HG03521 (cell line): ENCODE measurements around the gene ASRGL1.
"Not testable (repeated sequence)": the region's sequence is repeated elsewhere in the genome, so short reads cannot be mapped to it uniquely, and the experiment has no call there.

Experiments
- ATAC-seq: cut with Tn5 transposase; IDR thresholded peaks from one replicate; pipeline ENCODE4 v1.9.1; 2021; ENCODE audit warnings: mild to moderate bottlenecking, moderate library complexity; ENCODE audit not compliant: unreplicated experiment

Gene ASRGL1

DNA sequence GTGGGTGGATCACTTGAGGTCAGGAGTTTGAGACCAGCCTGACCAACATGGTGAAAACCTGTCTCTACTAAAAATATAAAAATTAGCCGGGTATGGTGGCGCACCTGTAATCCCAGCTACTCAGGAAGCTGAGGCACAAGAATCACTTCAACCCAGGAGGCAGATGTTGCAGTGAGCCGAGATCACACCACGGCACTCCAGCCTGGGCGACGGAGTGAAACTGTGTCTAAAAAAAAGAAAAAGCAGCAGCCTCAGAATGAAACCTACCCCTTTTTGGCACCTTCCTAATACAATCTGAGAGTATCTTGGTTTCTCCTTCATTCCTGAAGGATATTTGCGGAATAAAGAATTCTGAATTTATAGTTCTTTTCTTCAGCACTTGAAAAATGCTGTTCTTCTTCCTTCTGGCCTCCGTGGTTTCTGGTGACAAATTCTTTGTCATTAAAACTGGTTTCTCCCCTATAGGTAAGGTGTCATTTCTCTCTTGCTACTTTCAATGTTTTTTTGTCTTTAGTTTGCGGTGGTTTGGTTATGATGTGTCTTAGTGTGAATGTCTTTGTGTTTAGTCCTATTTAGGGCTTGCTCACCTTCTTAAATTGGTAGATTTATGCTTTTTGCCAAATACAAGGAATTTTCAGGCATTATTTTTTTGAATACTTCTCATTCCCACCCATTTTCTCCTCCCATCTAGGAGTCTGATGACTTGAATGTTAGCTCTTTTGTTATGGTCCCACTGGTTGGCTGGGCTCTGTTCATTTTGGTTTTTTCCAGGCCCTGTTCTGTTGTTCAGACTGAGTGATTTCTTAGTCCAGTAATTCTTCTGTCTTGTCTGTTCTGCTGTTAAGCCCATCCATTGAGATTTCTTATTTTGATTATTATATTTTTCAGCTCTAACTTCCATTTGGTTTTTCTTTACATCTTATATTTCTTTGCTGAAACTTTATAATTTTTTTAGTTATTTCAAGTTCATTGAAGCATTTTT lies 15.4 kb downstream of the ASRGL1 start:
- no peak for ATAC-seq

DNA sequence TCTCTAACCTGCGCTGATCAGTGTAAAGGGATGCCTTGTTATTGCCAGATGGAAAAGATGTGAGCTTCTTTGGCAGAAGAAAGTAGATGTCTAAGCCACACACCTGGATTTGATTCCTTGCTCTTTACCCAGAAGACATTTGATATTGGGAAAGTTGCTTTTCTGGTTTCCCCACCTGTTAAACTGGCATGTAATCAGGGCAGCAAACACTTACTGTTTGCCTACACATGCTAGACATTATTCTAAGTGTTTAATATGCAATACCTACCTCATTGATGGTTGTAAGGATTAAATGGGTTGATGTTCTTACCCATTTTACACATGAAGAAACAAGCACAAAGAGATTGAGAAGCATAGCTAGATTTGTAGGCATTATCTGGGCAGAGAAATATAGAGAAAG lies 16.6 kb downstream of the ASRGL1 start:
- ATAC-seq, result no peak

DNA sequence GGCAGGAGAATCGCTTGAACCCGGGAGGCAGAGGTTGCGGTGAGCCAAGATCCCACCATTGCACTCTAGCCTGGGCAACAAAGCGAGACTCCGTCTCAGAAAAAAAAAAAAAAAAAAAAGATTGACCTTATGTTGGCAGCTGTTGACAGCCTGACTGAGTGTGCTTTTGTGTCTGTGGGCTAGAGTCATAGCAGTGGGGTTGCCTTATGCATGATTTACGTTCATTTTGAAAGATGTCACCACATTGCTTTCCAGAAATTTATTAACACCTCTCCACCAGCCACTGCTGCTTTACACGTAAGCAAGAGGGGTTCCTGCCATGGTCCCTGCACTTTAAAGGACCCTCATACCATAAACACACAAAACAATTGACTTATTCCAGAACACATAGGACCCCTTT lies 21.0 kb downstream of the ASRGL1 start:
- ATAC-seq, result no peak

DNA sequence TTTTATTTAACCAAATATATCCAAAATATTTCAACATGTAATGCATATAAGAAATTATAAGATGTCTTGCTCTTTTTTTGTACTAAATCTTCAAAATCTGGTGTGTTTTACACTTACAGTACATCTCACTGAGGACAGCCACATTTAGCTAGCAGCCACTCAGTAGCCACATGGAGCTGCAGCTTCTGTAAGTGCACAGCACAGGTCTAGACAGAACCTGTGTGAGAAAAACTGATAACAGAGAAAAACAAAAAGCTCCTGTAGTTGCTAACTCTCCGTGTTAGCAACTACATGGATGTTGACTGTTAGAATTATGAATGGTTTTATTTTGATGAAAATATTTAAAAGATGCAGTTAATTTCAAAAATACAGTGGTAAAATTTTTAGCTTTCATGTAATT lies 22.2 kb downstream of the ASRGL1 start:
- ATAC-seq, result no peak

DNA sequence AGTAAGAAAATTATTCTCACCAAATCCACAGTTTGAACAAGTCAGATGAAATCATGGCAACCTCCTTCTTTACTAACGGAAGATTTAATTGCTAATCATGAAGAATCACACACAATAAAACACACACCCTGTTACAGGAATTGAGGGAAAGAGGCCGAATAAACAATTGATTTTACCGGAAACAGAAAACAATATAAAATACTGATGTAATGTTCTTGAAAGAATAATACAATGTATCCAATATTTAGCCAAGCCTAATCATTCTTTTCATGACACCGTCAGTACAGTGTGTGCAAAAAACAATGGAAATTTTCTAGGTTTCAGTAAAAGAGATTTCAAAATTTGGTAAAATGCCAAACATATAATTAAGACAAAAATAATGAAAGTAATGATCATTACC lies 23.4 kb downstream of the ASRGL1 start:
- ATAC-seq, result no peak

DNA sequence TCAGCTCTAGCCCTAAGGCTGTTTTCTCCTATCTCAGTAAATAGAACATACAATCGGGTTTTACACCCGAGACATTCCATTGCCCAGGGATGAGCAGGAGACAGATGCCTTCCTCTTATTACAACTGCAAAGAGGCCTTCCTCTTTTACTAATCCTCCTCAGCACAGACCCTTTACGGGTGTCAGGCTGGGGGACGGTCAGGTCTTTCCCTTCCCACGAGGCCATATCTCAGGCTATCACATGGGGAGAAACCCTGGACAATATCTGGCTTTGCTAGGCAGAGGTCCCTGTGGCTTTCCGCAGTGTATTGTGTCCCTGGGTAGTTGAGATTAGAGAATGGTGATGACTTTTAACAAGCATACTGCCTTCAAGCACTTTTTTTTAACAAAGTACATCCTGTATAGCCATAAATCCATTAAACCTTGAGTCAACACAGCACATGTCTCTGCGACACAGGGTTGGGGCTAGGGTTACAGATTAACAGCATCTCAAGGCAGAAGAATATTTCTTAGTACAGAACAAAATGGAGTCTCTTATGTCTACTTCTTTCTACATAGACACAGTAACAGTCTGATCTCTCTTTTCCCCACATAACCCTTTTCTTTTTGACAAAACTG lies 31.7 kb downstream of the ASRGL1 start:
- ATAC-seq, result not testable (repeated sequence)

DNA sequence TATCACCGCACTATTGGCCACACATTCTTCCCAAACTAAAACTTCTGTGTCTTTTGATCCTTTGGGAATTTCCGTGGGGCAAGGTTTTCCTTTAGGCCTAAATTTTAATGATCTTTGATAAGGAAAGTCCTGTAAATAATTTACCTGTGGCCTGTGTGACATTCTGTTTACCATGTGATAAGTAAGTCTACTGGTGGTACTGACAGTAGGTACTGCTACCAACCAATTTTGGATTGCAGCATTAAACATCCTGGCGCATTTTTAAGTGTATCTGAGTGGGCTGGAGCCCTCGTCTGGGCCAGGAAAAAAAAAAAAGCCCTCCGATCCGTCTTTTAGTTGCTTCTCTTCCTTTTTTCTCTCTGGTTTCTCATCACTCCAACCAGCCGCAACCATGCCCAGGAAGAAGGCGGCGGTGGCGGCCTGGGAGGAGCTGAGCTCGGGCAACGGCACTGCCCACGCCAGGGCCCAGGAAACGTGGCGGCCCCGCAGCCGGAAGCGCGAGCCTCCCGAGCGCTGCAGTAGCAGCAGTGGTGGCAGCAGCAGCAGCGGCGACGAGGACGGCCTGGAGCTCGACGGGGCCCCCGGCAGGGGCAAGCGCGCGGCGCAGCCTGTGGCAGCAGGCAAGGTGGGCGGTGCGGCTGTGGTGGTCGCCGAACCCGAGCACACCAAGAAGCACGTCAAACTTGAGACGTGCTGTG lies 33.6 kb downstream of the ASRGL1 start:
- no peak for ATAC-seq

DNA sequence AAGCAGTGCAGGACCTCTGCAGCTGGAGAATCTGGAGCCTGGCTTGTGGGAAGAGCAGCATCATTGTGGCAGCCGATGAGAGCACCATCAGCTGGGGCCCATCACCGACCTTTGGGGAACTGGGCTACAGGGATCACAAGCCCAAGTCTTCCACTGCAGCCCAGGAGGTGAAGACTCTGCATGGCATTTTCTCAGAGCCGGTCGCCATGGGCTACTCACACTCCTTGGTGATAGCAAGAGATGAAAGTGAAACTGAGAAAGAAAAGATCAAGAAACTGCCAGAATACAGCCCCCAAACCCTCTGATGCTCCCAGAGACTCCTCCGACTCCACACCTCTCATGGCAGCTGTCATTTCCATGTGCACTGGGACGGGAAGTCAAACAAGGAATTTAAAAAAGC lies 35.6 kb downstream of the ASRGL1 start:
- no peak for ATAC-seq

DNA sequence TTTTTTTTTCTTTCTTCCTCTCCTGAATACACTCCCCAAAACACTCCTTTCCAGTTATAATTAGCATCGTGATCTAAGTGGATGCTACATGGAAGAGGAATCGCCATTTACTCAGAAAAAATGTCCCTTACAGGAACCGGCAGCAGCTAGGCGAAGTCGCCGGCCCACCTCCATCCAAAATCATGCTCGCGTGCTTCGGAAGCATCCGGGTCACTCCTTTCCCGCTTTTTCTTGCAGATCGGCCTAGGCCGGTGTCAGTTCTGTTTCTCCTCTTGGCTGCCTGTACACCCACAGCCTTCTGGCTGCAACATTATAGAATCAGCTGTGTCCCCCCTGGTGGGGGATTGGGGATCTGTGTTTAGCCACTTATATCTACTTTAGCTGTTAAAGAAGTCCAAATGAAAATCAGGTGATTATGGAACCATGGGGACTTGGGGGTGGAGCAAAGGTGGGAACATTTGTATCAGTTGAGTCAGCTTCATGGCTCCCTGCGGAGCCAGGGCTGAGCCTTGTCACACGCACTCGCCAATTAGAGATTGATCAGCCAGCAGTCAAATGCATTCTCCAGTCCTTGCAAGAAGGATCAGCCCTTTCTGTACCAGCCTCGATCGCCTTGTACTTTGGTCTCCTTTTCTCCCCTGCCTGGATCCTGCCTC lies 36.3 kb downstream of the ASRGL1 start:
- ATAC-seq, result no peak

DNA sequence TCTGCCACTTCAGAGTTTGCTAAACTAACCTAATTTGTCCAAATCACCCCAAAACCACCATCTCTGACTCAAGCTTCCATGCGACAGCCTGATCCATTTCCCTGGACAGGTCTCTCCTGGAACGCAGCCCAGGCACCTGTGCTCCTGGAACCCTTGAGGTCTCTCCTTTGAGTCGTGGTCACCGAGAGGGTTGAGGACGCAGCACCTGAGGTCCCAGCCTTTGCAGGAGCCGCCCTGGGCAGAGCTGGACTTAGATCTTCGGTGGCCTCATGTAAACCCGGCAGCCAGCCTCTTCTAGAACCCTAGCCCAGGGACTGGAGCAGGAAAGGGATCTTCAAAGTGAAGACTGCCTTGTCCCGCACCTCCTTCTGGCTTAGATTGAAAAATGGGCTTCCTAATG lies 37.6 kb downstream of the ASRGL1 start:
- no peak for ATAC-seq

DNA sequence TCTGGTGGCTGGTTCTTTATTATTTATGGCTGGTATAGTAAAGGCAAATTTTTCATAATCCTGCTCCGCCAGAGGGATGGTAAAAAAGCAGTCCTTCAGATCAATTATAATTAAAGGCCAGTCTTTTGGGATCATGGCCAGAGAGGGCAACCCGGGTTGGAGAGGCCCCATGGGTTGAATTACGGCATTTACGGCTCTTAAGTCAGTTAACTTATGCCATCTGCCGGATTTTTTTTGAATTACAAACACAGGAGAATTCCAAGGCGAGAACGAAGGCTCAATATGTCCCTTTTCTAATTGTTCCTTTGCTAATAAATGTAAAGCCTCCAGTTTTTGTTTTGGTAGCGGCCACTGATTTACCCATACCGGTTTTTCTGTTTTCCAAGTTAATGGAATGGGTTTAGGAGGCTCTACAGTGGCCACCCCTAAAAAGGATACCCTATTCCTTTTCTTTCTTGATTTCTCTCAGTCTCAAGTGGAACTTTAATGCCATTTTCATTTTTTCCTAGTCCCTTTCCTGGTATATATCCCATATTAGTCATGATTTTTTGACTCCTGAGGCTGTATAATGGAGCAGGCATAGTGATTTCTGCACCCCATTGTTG lies 41.3 kb downstream of the ASRGL1 start:
- not testable (repeated sequence) for ATAC-seq

DNA sequence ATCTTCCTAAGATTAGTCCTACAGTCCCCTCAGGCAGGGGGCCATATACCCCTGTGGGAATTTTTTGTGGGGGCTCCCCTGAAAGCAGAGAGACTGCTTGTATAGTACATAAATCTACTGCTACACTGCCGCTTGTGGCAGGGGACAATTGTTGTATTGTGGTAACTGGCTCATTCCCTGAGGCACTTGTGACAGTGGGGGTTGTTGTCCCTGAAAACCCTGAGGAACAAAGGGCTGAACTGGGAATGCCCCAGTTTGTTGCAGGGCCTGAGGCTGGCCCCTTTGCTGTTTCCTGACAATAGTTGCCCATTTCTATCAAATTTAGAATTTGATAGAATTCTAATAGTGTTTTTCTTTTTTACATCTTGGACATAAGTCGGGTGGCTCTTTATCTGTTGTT lies 42.3 kb downstream of the ASRGL1 start:
- not testable (repeated sequence) for ATAC-seq

DNA sequence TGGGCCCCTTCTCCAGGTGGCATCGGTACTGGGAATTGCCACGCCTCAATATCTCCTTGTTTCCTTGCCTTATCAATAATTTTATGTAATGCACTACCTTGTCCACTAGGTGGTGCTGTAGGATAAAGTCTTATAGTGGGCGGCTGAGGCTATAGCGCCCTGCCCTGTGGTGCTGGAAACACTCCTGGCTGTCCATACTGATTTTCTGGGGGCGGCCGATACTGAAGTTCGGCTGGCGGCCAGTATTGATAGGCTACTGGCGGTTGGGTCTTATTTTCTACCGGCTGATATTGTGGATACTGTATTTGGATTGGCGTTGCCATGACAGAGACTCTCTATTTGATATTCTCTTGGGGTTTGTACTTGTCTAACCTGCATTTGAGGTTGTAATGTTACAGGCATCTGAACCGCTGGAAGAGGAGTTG lies 43.6 kb downstream of the ASRGL1 start:
- not testable (repeated sequence) for ATAC-seq

DNA sequence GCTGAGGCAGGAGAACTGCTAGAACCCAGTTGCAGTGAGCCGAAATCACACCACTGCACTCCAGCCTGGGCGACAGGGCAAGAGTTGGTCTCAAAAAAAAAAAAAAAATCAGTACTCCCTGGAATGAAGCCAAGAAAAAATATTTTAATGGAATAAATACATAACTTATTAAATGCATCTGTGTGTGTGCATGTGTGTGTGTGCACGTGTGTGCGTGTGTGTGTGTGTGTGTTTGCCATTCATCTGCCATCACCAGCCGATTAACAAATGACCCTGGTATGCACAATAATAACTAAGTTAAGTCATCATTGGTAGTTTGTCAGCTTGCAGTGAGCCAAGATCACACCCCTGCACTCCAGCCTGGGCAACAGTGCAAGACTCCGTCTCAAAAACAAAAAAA lies 46.6 kb downstream of the ASRGL1 start:
- no peak for ATAC-seq

DNA sequence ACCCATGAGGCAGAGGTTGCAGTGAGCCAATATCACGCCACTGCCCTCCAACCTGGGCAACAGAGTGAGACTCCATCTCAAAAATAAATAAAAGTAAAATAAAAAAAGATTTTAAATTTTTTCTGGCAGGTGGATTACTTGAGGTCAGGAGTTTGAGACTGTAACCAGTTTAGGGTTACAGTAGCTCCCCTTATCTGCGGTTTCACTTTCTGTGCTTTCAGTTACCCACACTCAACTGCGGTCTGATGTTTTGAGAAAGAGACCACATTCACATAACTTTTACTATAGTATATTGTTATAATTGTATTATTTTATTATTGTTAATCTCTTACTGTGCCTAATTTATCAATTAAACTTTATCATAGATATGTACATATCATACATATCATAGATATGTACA lies 48.8 kb downstream of the ASRGL1 start:
- not testable (repeated sequence) for ATAC-seq

DNA sequence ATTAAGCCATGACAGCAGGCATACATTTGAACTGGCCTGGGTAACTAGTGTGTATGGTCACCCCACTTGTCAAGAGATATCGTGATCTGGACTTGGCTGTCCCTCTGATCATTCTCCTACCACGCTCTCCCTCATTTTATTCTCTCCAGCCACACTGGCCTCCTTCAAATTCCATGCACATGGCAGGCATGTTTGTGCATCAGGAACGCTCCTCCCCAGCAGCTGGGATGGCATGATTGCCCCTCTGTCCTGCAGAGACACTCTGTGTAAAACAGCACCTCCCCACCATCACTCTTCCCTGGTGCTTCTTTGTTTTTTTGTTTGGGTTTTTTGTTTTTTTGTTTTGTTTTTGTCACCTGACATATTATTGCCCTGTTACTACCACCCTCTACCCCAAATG lies 50.1 kb downstream of the ASRGL1 start:
- no peak for ATAC-seq

DNA sequence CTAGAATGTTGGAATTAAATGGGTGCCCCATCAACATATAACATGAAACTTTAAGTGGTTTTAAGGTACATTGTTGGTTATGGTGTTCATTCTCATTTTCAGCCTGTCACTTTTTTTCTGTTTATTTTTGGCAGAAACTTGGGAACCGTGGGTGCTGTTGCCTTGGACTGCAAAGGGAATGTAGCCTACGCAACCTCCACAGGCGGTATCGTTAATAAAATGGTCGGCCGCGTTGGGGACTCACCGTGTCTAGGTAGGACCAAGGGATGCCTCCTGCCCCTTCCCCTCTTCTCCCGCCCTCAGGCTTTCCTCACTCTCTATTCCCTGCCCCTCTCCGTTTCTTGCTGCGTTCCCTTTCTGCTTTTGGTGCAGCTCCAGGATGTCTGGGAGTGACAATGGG lies 51.8 kb downstream of the ASRGL1 start:
- no peak for ATAC-seq

DNA sequence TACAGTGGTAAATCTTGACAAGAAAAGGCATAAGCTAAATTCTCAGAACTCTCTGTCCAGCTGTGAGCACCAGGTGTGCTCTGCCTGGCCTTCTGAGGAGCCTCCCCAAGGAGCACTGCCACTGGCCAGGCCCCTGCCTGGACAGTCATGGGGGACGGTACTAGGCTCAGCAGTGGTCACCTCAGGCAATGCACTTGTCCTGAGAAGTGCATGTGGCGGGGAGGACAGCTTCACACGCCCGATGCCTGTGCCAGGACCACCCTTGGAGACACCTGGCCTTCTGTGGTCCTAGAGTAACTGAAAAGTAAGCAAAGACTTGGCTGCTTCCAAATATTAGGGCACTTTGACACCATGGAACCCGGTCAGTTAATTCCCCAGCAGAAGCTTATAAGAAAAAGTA lies 53.0 kb downstream of the ASRGL1 start:
- no peak for ATAC-seq

DNA sequence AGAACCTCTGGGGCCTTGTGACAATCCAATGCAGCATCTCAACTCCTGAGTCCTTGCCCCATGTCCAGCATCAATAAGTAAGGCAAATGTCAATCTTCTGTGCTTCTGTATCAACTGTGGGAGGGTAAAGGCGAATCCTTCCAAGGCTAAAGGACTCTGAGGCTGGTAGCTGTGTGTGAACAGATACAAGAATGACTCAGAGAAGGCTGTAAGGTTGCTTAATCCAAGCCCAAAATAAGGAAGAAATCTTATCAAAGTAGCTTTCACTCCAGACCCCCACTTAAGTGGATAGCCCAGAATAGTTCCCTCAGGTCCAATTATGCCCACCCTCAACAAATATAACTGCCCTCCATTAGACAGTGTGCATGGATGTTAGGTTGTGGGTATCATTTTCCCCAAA lies 53.5 kb downstream of the ASRGL1 start:
- no peak for ATAC-seq

DNA sequence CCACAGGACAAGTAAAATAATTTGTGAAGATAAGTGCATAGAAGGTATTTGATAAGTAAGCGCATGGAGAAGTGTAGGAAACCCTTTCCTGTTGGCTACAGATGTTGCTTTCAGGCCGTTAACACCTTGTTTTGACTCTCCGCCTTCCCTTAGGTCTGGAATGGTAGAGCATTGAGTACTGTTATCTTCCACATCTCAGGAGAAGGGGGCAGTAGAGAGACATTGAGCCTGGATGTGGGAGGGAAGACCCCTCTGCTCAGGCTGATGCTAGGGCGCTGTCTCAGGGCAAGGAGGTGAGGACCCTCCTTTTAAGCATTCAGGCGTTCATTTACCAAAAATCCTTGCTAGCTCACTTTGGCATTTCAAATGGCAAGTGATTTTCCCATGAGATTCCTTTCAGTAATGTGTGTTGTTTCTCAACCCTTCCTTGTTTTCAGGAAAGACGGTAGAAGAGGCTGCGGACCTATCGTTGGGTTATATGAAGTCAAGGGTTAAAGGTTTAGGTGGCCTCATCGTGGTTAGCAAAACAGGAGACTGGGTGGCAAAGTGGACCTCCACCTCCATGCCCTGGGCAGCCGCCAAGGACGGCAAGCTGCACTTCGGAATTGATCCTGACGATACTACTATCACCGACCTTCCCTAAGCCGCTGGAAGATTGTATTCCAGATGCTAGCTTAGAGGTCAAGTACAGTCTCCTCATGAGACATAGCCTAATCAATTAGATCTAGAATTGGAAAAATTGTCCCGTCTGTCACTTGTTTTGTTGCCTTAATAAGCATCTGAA lies 54.6 kb downstream of the ASRGL1 start:
- ATAC-seq, result no peak
